DOHH2 (cell line): ENCODE results near the gene SLC26A8.

ENCODE experiments used
- H3F3A ChIP-seq: fragments of 200-600 bp; sonication (generic), shearing (Covaris generic); 2 replicates; pipeline ENCODE4 v1.6.0; 2016; ENCODE audit warnings: antibody characterized with exemption, mild to moderate bottlenecking; ENCODE audit not compliant: control insufficient read depth, insufficient read depth
- H3K27ac ChIP-seq: fragments of 200-600 bp; sonication (generic); 2 replicates; pipeline ENCODE4 v1.5.1; 2014; ENCODE audit warnings: low read depth, mild to moderate bottlenecking, low read length, moderate library complexity
- H3K27me3 ChIP-seq: fragments of 200-600 bp; sonication (generic); 2 replicates; pipeline ENCODE4 v1.6.1; 2014; ENCODE audit warnings: mild to moderate bottlenecking, low read length, mixed read lengths; ENCODE audit not compliant: control insufficient read depth
- H3K36me3 ChIP-seq: fragments of 200-600 bp; sonication (generic); 2 replicates; pipeline ENCODE4 v1.6.1; 2014; ENCODE audit warnings: mild to moderate bottlenecking, low read length, moderate library complexity, mixed read lengths; ENCODE audit not compliant: control insufficient read depth
- H3K4me1 ChIP-seq: fragments of 200-600 bp; sonication (generic); 2 replicates; pipeline ENCODE4 v1.6.1; 2014; ENCODE audit warnings: mild to moderate bottlenecking, low read length, mixed read lengths; ENCODE audit not compliant: control insufficient read depth
- H3K4me2 ChIP-seq: fragments of 200-600 bp; sonication (generic); 2 replicates; pipeline ENCODE4 v1.6.0; 2014; ENCODE audit warnings: mild to moderate bottlenecking, low read length, moderate library complexity
- H3K4me3 ChIP-seq: fragments of 200-600 bp; sonication (generic); 2 replicates; pipeline ENCODE4 v1.5.1; 2014; ENCODE audit warnings: mild to moderate bottlenecking, low read length, mixed read lengths
- H3K79me2 ChIP-seq: fragments of 200-600 bp; sonication (generic); 2 replicates; pipeline ENCODE4 v1.6.1; 2014; ENCODE audit warnings: mild to moderate bottlenecking, low read length, mixed read lengths; ENCODE audit not compliant: control insufficient read depth
- H3K9me2 ChIP-seq: fragments of 200-600 bp; sonication (generic); replicated peaks from 2 replicates; pipeline ENCODE4 v1.6.1; 2014; ENCODE audit warnings: mild to moderate bottlenecking, low read length, mixed read lengths; ENCODE audit not compliant: control insufficient read depth
- H3K9me3 ChIP-seq: fragments of 200-600 bp; sonication (generic); 2 replicates; pipeline ENCODE4 v1.6.1; 2014; ENCODE audit warnings: antibody characterized with exemption, low read length, mixed read lengths; ENCODE audit not compliant: control insufficient read depth, insufficient read depth
- H4K20me1 ChIP-seq: fragments of 200-600 bp; sonication (generic); 2 replicates; pipeline ENCODE4 v1.6.0; 2014; ENCODE audit warnings: low read depth, mild to moderate bottlenecking, antibody characterized with exemption, low read length, moderate library complexity; ENCODE audit not compliant: control insufficient read depth, insufficient read depth
- CTCF ChIP-seq: fragments of 200-600 bp; sonication (generic); IDR thresholded peaks from one replicate; pipeline ENCODE4 v1.5.1; 2014; ENCODE audit warnings: antibody characterized with exemption, mild to moderate bottlenecking, low read depth, low read length; ENCODE audit not compliant: poor library complexity, severe bottlenecking
- EZH2phosphoT487 ChIP-seq: fragments of 200-600 bp; sonication (generic); IDR thresholded peaks from 2 replicates; pipeline ENCODE4 v1.6.1; 2017; ENCODE audit warnings: borderline replicate concordance, mild to moderate bottlenecking, antibody characterized with exemption, low read length, moderate library complexity, mixed read lengths

Gene SLC26A8

GRCh38 chr6:36071714-36072113 lies 47.3 kb upstream of the SLC26A8 start:
- Histone ChIP-seq H4K20me1 (peaks cover 6% of the 10 kb centered on the region; the same call in 1 of the 2 replicates), H3K4me1 (no peaks in the 10 kb centered on the region), H3F3A (no peaks in the 10 kb centered on the region; the same call in 1 of the 2 replicates), H3K27ac (no peak overlapping the region), H3K4me3 (no peak overlapping the region), H3K36me3 (peaks cover 16% of the 10 kb centered on the region), H3K9me2 (no peaks in the 10 kb centered on the region), H3K27me3 (no peaks in the 10 kb centered on the region), H3K79me2 (peaks cover 27% of the 10 kb centered on the region), H3K4me2 (no peak overlapping the region), H3K9me3 (no peaks in the 10 kb centered on the region)
- TF ChIP-seq CTCF (no peak), EZH2phosphoT487 (no peak)

- Histone ChIP-seq H3K4me1 (no peaks in the 10 kb centered on the region), H4K20me1 (peaks cover 6% of the 10 kb centered on the region; the same call in 1 of the 2 replicates), H3K36me3 (peaks cover 12% of the 10 kb centered on the region)
Observed at GRCh38 chr6:36071281-36071680, 46.8 kb upstream of the SLC26A8 start.

GRCh38 chr6:36070252-36070651 lies 45.8 kb upstream of the SLC26A8 start:
- H4K20me1 ChIP-seq = peaks cover 6% of the 10 kb centered on the region
- no peaks in the 10 kb centered on the region for H3K27me3 ChIP-seq
- no peak overlapping the region for H3K27ac ChIP-seq
- no peaks in the 10 kb centered on the region for H3K9me2 ChIP-seq
- peaks cover 1% of the 10 kb centered on the region; the same call in 1 of the 2 replicates for H3K36me3 ChIP-seq
- no peak overlapping the region for H3K4me3 ChIP-seq
- H3K4me1 ChIP-seq = no peaks in the 10 kb centered on the region
- no peaks in the 10 kb centered on the region for H3K9me3 ChIP-seq
- H3K79me2 ChIP-seq = peaks cover 36% of the 10 kb centered on the region
- TF ChIP-seq CTCF = no peak
- TF ChIP-seq EZH2phosphoT487 = no peak
- peaks cover 2% of the 10 kb centered on the region; the same call in 1 of the 2 replicates for H3F3A ChIP-seq
- no peak overlapping the region for H3K4me2 ChIP-seq

More at GRCh38 chr6:36071281-36071680, 46.8 kb upstream of the SLC26A8 start:
- H3K4me2 ChIP-seq = no peak overlapping the region
- H3K79me2 ChIP-seq = peaks cover 31% of the 10 kb centered on the region
- no peak overlapping the region for H3K27ac ChIP-seq
- H3K27me3 ChIP-seq = no peaks in the 10 kb centered on the region
- H3K9me2 ChIP-seq = no peaks in the 10 kb centered on the region
- H3F3A ChIP-seq = peaks cover 2% of the 10 kb centered on the region; the same call in 1 of the 2 replicates
- no peak overlapping the region for H3K4me3 ChIP-seq
- TF ChIP-seq EZH2phosphoT487 = no peak
- no peak for TF ChIP-seq CTCF
- no peaks in the 10 kb centered on the region for H3K9me3 ChIP-seq

GRCh38 chr6:36069573-36069972 lies 45.1 kb upstream of the SLC26A8 start:
- Histone ChIP-seq H3K4me2 (no peak overlapping the region), H3F3A (peaks cover 2% of the 10 kb centered on the region; the same call in 1 of the 2 replicates), H3K9me3 (no peaks in the 10 kb centered on the region), H3K27ac (no peak overlapping the region), H3K9me2 (no peaks in the 10 kb centered on the region), H4K20me1 (peaks cover 6% of the 10 kb centered on the region), H3K27me3 (no peaks in the 10 kb centered on the region), H3K79me2 (peaks cover 39% of the 10 kb centered on the region), H3K36me3 (no peaks in the 10 kb centered on the region), H3K4me3 (no peak overlapping the region), H3K4me1 (no peaks in the 10 kb centered on the region)
- TF ChIP-seq EZH2phosphoT487 (no peak), CTCF (no peak)
